NCI-H226 (cell line): ENCODE data around the gene ECT2L.

Experiments used
- DNase-seq: peaks from one replicate; pipeline ENCODE4 v3.0.0-alpha.2; 2015

The ECT2L gene

DNA sequence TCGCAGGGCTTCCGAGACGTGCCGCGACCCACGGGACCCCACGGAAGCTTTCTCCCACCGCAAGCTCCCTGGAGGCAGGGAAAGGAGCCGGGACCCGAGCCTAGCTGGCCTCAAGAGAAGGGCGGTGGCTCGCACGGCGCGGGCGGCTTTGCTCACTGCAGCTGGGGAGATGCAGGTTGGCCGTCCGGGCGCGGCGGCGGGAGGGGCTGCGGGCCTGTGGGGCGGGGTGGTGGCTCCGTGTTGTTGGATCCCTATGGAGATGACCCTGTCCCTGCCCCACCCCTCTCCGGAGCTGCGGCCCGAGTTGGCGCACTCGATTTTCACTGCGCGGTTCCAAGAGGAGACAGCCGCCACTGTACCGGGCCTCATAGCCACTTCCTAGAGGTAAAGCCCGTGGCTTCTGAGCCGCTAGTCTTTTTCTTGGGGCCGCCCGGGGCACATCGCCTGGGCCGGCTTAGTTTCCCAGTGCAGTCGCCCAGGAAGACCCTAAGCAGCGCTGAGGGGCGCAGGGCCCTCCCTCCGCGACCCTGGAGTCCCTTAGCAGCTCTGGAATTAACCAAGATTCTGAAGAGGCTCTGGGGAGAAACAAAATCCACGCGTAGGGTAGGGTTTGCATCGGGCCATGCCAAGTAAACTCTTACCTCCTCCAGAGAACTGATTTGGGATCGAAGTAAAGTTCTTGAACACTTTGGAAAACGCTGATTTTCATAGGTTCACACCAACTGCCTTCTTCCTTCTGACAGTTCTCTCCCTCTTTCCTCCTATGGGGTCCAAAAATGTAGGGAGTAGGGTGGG lies at the start of gene ECT2L:
Gene ECT2L (plus strand): TSS at position 279 of the 795 bp plus-strand sequence. CDS start 17,188 bp downstream, outside the sequence.
- no peak for DNase-seq

DNA sequence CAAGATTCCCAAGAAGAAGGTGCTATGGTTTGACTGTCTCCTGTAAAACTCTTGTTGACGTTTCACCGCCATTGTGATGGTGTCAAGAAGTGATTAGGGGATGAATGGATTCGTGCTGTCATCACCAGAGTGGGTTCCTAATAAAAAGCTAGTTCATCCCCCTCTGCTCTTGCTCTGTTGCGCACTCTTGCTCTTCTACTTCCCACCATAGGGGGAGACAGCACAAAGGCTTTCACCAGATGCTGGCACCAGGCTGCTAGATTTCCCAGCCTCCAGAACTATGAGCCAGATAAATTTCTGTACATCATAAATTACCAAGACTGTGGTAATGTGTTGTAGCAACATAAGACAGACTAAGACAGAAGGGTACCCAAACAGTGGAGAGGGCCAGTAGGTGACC lies 43.9 kb upstream of the ECT2L start:
- no peak for DNase-seq

- DNase-seq: peak; percentile 56
These were observed 38.8 kb upstream of the ECT2L start for GRCh38 chr6:138757136-138757535.

DNA sequence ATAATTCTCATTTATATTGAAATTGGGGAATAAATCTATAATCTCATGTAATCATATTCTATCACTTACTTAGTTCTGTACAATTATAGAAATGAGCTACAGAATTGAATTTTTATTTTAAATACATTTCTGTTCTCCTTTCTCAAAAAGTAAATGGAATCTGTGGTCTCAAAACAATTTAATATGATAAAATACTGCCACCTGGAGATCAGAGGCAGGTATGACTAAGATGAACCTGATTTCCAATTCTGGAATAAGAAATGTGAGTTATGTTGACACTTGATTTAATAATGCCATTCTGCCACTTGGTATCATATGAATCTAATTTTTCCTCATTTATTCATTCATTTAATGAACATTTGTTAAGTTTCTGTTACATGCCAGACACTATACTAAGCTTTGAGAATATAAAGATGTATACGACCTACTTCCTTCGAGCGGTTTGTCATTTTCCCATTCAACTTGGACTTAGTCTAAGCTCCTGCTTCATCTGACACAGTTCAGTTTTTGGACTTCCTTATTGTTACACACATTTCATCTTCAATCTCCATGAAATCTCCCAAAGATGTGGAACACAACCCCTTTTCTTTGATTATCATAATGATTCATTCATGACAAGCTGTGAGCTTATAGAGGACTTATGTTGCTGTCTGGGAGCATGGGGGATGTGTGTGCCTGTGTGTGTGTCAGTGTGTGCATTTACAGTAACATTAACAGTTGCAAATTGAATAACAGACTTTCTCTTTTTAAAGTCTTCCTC lies 29.8 kb upstream of the ECT2L start:
- peak; percentile 6 for DNase-seq

DNA sequence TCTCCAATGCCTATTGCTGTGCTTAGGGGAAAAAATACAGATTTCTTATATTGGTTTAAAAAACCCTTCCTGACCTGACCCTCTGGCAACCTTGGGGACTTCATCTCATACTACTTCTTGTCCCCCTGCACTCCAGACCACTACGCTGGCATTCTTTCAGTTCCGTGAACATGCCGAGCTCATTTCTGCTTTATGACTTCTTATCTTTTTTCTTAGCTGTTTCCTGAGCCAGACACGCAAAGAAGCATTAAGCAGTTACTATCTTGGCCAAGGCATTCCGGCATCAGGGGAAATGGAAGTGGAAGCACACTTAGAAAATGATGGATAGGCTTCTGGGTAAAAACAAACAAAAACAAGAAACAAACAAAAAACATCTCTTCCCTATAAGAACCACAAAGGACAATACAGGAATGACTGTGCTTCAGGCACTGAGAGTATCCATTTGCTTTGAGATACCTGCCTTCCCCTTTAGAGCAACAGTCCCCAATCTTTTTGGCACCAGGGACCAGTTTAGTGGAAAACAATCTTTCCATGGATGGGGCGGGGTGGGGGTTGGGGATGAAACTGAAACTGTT lies 26.7 kb upstream of the ECT2L start:
- DNase-seq: no peak

- no peak for DNase-seq
These were observed 23.2 kb upstream of the ECT2L start for GRCh38 chr6:138772596-138773176.

- DNase-seq: peak; percentile 88
These were observed 22.5 kb upstream of the ECT2L start, which contains the start of gene CCDC28A for GRCh38 chr6:138773177-138774091. Gene CCDC28A (plus strand): TSS chr6:138773769. CDS start chr6:138776121, 2,352 bp downstream.

GRCh38 chr6:138774370-138774769 lies 21.5 kb upstream of the ECT2L start:
- DNase-seq: no peak

- no peak for DNase-seq
These were observed 19.2 kb upstream of the ECT2L start for GRCh38 chr6:138776659-138777058.

DNA sequence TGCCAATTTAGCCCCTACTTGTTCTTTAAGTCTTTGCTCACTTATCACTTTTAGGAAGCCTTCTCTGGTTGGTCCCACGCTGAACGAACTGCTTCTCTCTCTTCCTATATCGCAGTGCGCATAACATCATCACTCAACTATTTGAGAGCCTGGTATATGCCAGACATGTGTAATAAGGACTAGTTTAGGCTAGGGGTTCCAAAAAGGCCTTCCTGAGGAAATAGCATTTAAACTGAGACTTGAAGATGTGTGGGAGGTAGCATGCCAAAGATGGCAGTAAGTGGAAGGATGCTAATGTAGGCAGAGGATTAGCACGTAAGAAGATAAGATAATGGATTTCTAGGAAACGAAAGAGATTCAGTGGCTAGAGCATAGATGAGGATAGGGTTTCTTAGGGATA lies 17.6 kb upstream of the ECT2L start:
- DNase-seq: peak; percentile 27

DNA sequence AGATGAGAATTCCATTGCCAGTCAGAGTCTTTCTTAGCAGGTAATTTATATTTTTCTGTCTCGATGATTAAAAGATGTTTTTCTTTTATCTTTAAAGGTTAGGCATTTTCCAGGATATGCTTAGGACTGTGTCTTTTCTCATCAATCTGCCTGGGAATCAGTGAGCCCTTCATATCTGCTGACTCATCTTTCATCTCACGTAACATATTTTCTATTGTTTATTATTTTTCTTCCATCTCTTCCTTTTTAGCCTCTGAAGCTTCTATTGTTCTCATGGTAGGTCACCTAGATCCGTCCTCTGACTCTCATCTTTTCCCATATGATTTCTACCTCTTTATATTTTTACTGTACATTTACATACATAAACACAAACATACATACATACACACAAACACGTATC lies 13.6 kb upstream of the ECT2L start:
- no peak for DNase-seq

- no peak for DNase-seq
These were observed 10.8 kb upstream of the ECT2L start for GRCh38 chr6:138785079-138785478.

- no peak for DNase-seq
These were observed 9.9 kb upstream of the ECT2L start for GRCh38 chr6:138785980-138786379.

DNA sequence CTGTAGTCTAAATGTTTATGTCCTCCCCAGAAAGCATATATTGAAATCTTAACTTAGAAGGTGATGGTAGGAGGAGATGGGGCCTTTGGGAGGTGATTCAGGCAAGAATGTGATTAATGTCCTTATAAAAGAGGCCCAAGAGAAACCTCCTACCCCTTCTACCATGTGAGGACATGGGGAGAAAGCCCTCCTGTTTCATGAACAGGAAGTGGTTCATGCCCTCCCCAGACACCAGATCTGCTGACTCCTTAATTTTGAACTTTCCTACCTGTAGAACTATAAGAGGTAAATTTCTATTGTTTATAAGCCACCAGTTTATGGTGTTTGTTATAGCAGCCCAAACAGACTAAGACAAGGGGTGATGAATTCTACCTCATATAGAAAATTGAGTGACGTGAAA lies 8.7 kb upstream of the ECT2L start:
- DNase-seq: no peak

GRCh38 chr6:138796771-138797170 lies 884 bp downstream of the ECT2L start:
- no peak for DNase-seq

- DNase-seq: no peak
These were observed 2.0 kb downstream of the ECT2L start for GRCh38 chr6:138797806-138798446.

- no peak for DNase-seq
These were observed 4.7 kb downstream of the ECT2L start for GRCh38 chr6:138800377-138801150.

GRCh38 chr6:138803331-138803730 lies 7.4 kb downstream of the ECT2L start:
- DNase-seq: no peak

DNA sequence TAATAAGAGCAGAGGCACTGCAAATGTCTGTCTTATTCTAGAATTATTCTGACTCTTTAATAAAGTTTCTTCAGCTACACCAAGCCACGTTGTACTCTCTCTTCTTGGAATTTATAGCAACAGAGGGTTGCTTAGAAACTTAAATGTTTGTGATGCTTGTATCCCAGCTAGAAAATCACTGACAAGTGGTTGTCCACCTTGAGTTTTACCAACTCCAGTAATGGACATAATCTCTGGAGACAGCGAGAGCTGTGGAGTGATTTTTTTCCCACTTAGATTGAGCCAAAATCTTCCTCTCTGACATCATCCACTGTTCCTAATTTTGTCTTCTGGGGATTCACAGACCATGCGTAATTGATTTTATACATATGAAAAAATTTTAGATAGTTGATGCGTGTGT lies 8.0 kb downstream of the ECT2L start:
- no peak for DNase-seq

DNA sequence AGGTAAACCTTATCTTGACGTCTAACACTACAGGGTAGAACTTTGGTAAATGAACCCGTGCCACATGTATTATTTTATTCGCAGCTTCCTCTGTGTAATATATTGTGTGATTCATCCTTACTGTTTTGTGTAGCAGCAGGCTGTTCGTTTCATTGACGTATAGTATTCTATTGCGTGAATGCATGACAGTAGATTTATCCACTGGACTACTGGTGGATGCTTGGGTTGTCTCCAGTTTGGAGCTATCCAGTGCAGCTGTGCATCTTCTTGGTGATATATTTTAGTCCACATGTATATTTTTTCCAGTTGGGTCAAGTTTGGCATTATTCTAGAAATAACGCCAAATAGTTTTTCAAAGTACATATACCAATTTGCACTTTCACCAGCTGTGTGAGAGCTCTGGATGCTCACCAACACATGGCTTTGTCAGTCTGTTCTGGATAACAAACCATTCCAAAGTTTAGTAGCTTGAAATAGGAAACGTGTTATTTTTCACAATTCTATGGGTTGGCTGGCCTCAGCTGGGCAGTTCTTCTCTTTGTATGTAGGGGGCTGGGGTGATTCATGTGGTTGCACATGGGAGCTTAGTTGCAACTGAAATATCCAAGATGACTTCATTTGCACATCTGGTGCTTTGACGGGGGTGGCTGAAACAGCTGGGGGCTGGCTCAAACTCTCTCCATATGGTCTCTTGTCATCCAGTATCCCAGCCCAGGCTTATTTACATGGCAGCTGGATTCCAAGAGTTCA lies 9.3 kb downstream of the ECT2L start:
- no peak for DNase-seq
